ENCODE results near the gene SLCO1C1.

GRCh38 chr12:20695232-20695631, at the start of gene SLCO1C1:
- TF ChIP-seq CTCF (conservative IDR thresholded peaks at IDR 0.05): no peak
- no peak for TF ChIP-seq EZH2 (IDR thresholded peaks at IDR 0.05; ENCODE audit: low read depth)

Measured in PC-9 (cell line).